Uterus (tissue), 4 donors: ENCODE measurements around the gene MMP12. TPM values are rescaled to one million over a fixed set of nuclear protein-coding genes. Genes with fewer than 3 reads are reported as not detected.

ENCODE experiments used
- DNase-seq, 2 donors: peaks; one replicate each; pipeline ENCODE4 v3.0.0-alpha.2; 2019 to 2020
- H3K27ac ChIP-seq, 2 donors: fragments of 200-600 bp; sonication (generic); 1 replicate in 1 of 2; 2 replicates in 1 of 2; pipeline ENCODE4 v1.5.1; 2016 to 2018
- H3K27me3 ChIP-seq, 2 donors: fragments of 200-600 bp; sonication (generic); one replicate each; pipeline ENCODE4 v1.5.1; 2018 to 2019; ENCODE audit warnings: control low read depth in 1 of 2
- H3K36me3 ChIP-seq, 2 donors: fragments of 200-600 bp; sonication (generic); one replicate each; pipeline ENCODE4 v1.5.1; 2019; ENCODE audit warnings: control low read depth in 1 of 2
- H3K4me1 ChIP-seq, 2 donors: fragments of 200-600 bp; sonication (generic); one replicate each; pipeline ENCODE4 v1.5.1; 2018 to 2019; ENCODE audit warnings: control low read depth in 1 of 2
- H3K4me3 ChIP-seq, 2 donors: fragments of 200-600 bp; sonication (generic); 1 replicate in 1 of 2; 2 replicates in 1 of 2; pipeline ENCODE4 v1.5.1; 2018 to 2019; ENCODE audit warnings: mild to moderate bottlenecking in 1 of 2
- H3K9me3 ChIP-seq, 2 donors: fragments of 200-600 bp; sonication (generic); one replicate each; pipeline ENCODE4 v1.5.1; 2019; ENCODE audit warnings: control low read depth in 1 of 2
- CTCF ChIP-seq, 4 experiments: fragments of 200-600 bp in 2 of 4; fragments of 450-650 bp in 2 of 4; sonication (generic) in 2 of 4; IDR thresholded peaks; one replicate each; pipeline ENCODE4 v1.5.1; 2016 to 2019; ENCODE audit warnings: antibody characterized with exemption in 4 of 4, mild to moderate bottlenecking in 2 of 4, moderate library complexity in 1 of 4
- POLR2A ChIP-seq, 2 donors: fragments of 450-650 bp; IDR thresholded peaks; one replicate each; pipeline ENCODE4 v1.6.1; 2016; ENCODE audit warnings: antibody characterized with exemption in 2 of 2, mild to moderate bottlenecking in 1 of 2, moderate library complexity in 1 of 2
- intact Hi-C: fragments of 100-400 bp; cut with DNase I; formaldehyde crosslinking; loops from one replicate; pipeline ENCODE4 v1.15.1; 2023; ENCODE audit warnings: low total_unique reads
- total RNA-seq, 4 donors: library from RNA; depleted of rRNA in 3 of 4; stranded (reverse); fragments of >200 nt in 3 of 4; gene quantifications; one replicate each; pipeline versions ENCODE4 v1.1.0 to v1.2.4, GENCODE V29; 2014 to 2023
- donor health status: DM: yes; HTN: yes; CAD: no.

The MMP12 gene
- total RNA-seq, 4 donors from 2014 or later: not detected

GRCh38 chr11:102837646-102838045 lies 37.1 kb downstream of the MMP12 start:
- no peaks in the 10 kb centered on the region for H3K36me3 ChIP-seq
- intact Hi-C loops: no loop called here

GRCh38 chr11:102837156-102837555 lies 37.6 kb downstream of the MMP12 start:
- TF ChIP-seq CTCF (IDR thresholded peaks at IDR 0.05) (no peak), POLR2A (IDR thresholded peaks at IDR 0.05) (no peak)
- H3K4me3 ChIP-seq: no peak overlapping the region
- no peaks in the 10 kb centered on the region for H3K4me1 ChIP-seq
- no peaks in the 10 kb centered on the region for H3K36me3 ChIP-seq
- no peak overlapping the region for H3K27ac ChIP-seq
- H3K27me3 ChIP-seq: no peaks in the 10 kb centered on the region
- DNase-seq: no peak
- H3K9me3 ChIP-seq: no peaks in the 10 kb centered on the region
- intact Hi-C loops: no loop called here

More at GRCh38 chr11:102837646-102838045, 37.1 kb downstream of the MMP12 start:
- TF ChIP-seq POLR2A (IDR thresholded peaks at IDR 0.05): no peak
- no peak for TF ChIP-seq CTCF (IDR thresholded peaks at IDR 0.05)
- DNase-seq: no peak
- H3K4me1 ChIP-seq: no peaks in the 10 kb centered on the region
- H3K9me3 ChIP-seq: no peaks in the 10 kb centered on the region
- no peak overlapping the region for H3K27ac ChIP-seq
- H3K27me3 ChIP-seq: no peaks in the 10 kb centered on the region
- no peak overlapping the region for H3K4me3 ChIP-seq

- Histone ChIP-seq H3K9me3 (no peaks in the 10 kb centered on the region), H3K4me1 (no peaks in the 10 kb centered on the region), H3K4me3 (no peak overlapping the region), H3K36me3 (no peaks in the 10 kb centered on the region), H3K27ac (no peak overlapping the region), H3K27me3 (no peaks in the 10 kb centered on the region)
- no peak for DNase-seq
- intact Hi-C loops: no loop called here
- TF ChIP-seq POLR2A (IDR thresholded peaks at IDR 0.05) (no peak), CTCF (IDR thresholded peaks at IDR 0.05) (no peak)
Observed at GRCh38 chr11:102836290-102836875, 38.4 kb downstream of the MMP12 start.

DNA sequence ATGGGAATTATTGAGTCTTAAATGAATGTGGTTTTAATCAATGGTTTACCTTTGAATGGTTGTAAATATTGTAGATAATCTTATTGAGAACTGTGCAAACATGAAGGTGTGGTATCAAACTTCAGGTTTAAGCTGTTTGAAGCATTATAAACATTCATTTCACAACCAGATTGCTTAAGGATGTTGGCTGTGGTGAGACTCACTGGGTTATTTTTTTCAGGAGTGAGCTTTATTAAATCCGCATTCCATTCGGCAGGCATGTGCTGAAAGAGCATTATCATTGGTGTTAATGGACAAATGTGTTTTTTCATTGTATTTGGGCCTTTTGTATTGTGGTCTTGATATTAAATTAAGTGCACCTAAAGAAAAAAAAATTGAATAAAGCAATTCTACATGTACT lies 41.1 kb downstream of the MMP12 start:
- H3K9me3 ChIP-seq: no peaks in the 10 kb centered on the region
- no peaks in the 10 kb centered on the region for H3K36me3 ChIP-seq
- H3K4me1 ChIP-seq: no peaks in the 10 kb centered on the region
- intact Hi-C loops: no loop called here
- no peaks in the 10 kb centered on the region for H3K27me3 ChIP-seq
- no peak for DNase-seq
- no peak for TF ChIP-seq CTCF (IDR thresholded peaks at IDR 0.05)
- TF ChIP-seq POLR2A (IDR thresholded peaks at IDR 0.05): no peak
- no peak overlapping the region for H3K4me3 ChIP-seq
- no peak overlapping the region for H3K27ac ChIP-seq

DNA sequence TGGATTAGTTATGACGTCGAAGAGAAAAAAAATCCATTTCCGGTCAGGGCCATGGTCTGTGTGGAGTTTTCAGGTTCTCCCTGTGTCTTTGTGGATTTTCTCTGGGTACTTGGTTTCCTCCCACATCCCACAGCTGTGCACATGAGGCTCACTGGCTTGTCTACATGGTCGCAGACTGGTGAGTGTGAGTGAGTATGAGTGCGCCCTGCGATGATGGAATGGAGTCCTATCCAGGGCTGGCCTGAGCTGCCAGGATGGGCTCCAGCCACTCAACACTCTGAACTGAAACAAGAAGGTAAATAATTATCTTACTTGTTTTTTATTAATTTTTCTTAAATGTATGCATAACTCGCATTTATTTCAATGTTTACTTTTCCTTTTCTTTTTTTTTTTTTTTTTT lies 42.2 kb downstream of the MMP12 start:
- Histone ChIP-seq H3K4me3 (no peak overlapping the region), H3K27ac (no peak overlapping the region), H3K4me1 (no peaks in the 10 kb centered on the region), H3K36me3 (no peaks in the 10 kb centered on the region), H3K9me3 (no peaks in the 10 kb centered on the region), H3K27me3 (no peaks in the 10 kb centered on the region)
- DNase-seq: no peak
- intact Hi-C loops: no loop called here
- TF ChIP-seq POLR2A (IDR thresholded peaks at IDR 0.05) (no peak), CTCF (IDR thresholded peaks at IDR 0.05) (no peak)
